ENCODE results near the gene TAPBP.
"Not testable (repeated sequence)": the region's sequence is repeated elsewhere in the genome, so short reads cannot be mapped to it uniquely, and the experiment has no call there.

Gene TAPBP

DNA sequence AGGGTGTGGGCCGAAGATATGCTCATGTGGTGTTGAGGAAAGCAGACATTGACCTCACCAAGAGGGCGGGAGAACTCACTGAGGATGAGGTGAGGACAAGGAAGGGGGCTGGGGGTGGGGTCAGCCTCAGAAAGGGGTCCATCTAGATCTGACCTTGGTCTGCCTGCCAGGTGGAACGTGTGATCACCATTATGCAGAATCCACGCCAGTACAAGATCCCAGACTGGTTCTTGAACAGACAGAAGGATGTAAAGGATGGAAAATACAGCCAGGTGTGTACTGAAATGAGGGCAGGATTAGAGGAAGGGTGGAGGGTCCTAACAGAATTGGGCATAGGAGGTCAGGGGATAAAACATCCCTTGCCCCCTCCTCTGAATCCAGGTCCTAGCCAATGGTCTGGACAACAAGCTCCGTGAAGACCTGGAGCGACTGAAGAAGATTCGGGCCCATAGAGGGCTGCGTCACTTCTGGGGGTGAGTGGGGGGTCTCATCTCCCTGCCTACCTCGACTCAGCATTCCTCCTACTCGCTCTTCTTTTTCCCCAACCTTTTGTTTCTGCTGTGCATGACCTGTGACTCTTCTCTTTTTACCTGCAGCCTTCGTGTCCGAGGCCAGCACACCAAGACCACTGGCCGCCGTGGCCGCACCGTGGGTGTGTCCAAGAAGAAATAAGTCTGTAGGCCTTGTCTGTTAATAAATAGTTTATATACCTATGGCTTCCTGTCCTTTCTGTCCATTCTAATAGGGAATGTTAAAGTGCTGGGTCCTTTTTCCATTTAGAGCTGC is 37.9 kb downstream of the TAPBP start:
- DNase-seq = not testable (repeated sequence)

DNA sequence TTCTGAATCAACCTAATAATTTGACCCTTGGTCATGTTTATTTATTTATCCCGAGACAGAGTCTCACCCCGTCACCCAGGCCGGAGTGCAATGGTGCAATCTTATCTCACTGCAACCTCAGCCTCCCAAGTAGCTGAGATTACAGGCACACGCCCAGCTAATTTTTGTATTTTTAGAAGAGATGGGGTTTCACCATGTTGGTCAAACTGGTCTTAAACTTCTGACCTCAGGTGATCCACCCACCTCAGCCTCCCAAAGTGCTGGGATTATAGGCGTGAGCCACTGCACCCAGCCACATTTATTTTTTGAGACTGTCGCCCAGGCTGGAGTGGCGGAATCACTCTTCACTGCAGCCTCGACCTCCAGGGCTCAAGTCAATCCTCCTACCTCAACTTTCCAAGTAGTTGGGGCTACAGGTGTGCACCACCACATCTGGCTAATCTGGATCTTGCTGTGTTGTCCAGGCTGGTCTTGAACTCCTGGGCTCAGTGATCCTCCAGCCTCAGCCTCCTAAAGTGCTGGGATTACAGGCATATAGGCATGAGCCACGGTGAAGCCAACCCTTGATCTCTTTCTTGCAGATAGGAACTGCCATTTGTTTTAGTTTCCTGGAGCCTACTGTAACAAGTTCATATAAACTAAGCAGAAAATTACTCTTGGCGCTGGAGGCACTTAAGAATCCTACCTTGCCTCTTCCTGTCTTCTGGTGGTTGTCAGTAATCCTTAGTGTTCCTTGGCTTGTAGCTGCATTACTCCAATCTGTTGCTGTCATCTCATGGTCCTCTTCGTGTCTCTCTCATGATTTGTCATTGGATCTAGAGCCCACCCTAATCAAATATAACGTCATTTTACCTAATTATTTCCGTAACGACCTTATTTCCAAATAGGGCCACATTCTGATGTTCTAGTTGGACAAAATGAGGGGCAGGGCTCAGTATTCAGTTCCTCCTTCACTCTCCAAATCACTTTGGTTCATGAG is 39.7 kb downstream of the TAPBP start:
- peak; percentile 31 for DNase-seq

- no peak for DNase-seq
These were observed 40.6 kb downstream of the TAPBP start for GRCh38 chr6:33273129-33273923.

- no peak for DNase-seq
These were observed 41.4 kb downstream of the TAPBP start for GRCh38 chr6:33272275-33273128.

GRCh38 chr6:33271468-33272274 is 42.2 kb downstream of the TAPBP start, which contains the start of the genes RPS18 and VPS52:
TSS of gene RPS18 (plus strand) at chr6:33272075. CDS start at chr6:33272120, 45 bp downstream.
TSS of gene VPS52 (minus strand) at chr6:33271876. CDS start at chr6:33271675, 201 bp downstream.
- DNase-seq = peak; percentile 98

- peak; percentile 35 for DNase-seq
These were observed 42.8 kb downstream of the TAPBP start for GRCh38 chr6:33271117-33271467.

DNA sequence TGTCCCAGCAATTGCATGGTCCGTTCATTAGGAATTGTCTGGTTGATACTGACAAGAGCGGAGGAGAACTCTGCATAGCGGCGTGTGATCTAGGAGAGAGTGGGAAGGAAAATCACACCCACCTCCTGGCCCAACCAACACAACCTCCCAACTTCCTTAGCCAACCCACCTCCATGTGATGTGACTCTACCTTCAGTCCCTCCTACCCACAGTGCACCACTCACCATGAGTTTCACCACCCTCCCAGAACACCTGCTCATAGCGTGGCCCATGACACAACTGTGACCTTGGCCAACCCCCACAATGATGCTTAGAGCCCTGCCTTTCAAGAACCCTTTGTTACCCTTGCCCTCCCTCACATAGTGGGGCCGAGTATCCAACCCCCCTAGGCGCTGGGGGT is 49.9 kb downstream of the TAPBP start:
- DNase-seq = no peak

GRCh38 chr6:33262490-33262889 is 51.4 kb downstream of the TAPBP start:
- not testable (repeated sequence) for DNase-seq

DNA sequence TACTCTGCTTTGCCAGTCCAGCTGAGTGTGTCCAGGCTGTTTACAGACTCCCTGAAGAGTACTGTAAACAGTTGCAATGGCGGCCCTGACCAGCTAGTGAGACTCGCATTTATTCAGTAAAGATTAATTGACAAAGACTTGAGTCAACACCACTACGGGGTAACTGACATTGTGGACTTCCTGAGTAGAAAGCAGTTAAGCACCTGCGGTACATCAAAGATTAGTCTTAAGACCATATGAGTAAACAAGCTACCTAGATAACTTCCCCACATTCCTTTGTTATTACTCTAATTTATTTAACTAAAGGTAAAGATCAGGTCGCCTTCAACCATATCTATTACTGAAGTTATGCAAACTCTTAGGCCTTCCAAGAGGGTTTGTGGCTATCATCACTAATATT is 54.8 kb downstream of the TAPBP start:
- no peak for DNase-seq

GRCh38 chr6:33254591-33254990 is 59.3 kb downstream of the TAPBP start:
- no peak for DNase-seq

DNA sequence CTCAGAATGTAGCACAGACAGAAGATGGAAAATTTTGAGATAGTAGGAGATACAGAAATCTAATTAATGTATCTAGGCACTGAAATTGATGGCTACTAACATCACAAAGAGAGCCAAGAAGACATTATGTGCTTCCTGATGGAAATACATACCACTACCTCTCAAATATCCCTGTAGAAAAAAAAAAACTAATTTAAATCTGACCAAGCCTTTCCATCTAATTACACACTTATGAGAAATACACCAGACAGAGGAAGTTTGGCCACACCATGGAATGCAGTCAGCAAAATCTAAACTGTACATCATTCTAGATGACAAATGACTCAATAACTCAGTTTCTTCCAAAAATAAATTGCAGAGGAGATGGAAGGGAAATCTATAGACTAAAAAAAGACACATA is 61.1 kb downstream of the TAPBP start:
- DNase-seq = no peak

DNA sequence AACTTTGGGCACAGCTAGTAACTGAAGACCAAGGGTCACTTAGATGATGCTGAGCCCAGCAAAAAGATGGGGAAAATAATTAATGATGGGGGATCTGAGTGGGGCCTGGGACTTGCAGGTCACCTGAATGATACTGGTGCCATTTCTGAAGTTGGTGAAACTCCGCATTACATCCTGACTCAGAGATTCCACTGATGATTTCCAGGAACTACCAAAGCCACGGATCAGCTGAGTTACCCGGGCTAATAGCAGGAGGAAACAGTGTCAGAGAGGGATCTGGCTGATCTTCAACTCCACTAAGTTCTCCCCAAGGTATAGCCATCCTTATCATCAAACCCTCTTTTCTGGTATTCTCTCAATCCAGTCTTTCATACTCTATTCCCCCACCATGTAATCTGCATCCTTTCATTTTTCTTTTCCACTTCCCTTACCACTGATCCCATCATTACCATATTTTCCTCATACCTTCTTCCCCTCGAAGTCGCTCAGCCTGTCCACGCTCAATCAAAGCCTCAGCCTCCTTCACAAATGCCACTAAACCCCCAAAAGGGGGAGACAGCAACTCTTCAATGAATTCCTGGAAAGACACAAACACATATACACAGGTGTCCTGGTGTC is 62.4 kb downstream of the TAPBP start:
- DNase-seq = no peak

DNA sequence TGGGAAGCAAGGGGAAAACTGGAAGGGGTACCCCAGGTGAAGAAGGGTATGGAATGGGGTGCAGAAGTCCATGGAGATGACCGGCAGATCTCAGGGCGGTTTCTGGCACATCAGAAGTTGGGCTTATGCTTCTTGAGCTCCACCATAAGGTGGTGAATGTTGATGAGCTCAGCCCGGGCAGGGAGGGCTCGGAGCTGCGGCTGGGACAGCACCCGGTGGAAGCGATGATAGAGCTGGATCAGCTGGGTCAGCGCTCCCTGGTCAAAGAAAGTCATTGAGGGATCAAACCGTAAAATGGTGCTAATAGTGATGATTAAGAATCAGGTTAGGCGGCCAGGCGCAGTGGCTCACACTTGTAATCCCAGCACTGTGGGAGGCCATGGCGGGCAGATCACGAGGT is 63.1 kb downstream of the TAPBP start:
- DNase-seq = no peak

DNA sequence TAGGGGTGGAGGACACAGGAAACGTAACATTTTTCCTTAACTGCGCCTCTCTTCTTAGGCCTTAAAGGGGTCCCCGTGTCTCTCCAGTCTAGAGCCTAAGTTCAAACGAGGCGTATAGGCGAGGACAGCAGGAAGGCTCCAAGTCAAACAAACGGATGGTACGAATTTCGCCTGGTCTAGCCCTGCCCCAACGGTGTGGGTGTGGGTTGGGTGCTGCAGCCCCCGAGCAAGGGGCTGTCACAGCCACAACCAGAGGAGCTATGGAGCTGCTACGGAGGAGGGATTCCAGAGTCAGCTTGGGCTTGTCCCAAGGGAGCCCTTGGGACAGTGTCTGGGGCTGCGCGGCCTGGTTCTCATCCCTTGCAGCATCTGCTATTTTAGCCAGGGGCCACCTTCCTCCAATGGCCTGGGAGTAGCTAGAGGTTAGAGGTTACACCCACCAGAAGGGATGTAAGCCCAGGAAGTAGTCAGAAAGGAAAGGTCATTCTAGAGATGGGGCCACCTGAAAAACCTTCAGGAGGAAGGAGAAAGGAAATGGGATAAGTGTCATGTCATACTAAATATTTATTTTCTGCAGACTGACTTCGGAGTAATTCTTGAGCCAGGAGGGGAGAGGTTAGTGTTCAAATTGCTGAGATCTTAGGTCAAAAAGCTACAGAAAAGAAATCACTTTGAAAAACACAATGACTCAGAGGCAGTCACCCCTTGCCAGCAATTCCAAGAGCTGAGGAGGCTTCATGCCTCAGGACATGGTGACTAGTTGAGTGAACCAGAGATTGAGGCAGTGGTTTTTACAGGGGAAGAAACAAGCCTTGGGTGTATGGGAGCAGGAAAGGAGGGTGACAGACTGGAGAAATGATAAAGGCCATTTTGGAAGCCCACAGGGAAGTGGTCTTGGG is 63.9 kb downstream of the TAPBP start:
- no peak for DNase-seq
